GM12891 (cell line): ENCODE measurements around the gene LIMA1.
"Not testable (repeated sequence)": the region's sequence is repeated elsewhere in the genome, so short reads cannot be mapped to it uniquely, and the experiment has no call there.

Experiments used
- DNase-seq: peaks from one replicate; pipeline ENCODE4 v3.0.0; 2011; ENCODE audit warnings: low spot score; ENCODE audit not compliant: insufficient read length
- FAIRE-seq: peaks from 2 replicates; lab custom pipeline; 2011; peaks lifted over from hg19 to GRCh38; lab: Jason Lieb, UNC
- PAX5 ChIP-seq: IDR thresholded peaks from 2 replicates; pipeline ENCODE4 v1.6.1; 2011; ENCODE audit warnings: low read length, moderate library complexity, mild to moderate bottlenecking; ENCODE audit not compliant: insufficient read depth, severe bottlenecking
- POLR2A ChIP-seq: IDR thresholded peaks from 2 replicates; pipeline ENCODE4 v1.6.1; 2011; ENCODE audit warnings: low read depth, low read length, control low read depth
- POLR2AphosphoS5 ChIP-seq: IDR thresholded peaks from 2 replicates; pipeline ENCODE4 v1.6.1; 2011; ENCODE audit warnings: low read depth, low read length, control low read depth
- POU2F2 ChIP-seq: IDR thresholded peaks from 2 replicates; pipeline ENCODE4 v1.6.1; 2011; ENCODE audit warnings: low read depth, mild to moderate bottlenecking, control low read depth, low read length, moderate library complexity
- SPI1 ChIP-seq: IDR thresholded peaks from 2 replicates; pipeline ENCODE4 v1.6.1; 2011; ENCODE audit warnings: low read depth, low read length, control low read depth
- TAF1 ChIP-seq: IDR thresholded peaks from 2 replicates; pipeline ENCODE4 v1.6.1; 2011; ENCODE audit warnings: low read depth, low read length, control low read depth

LIMA1 gene

GRCh38 chr12:50174971-50175715 lies 108.2 kb downstream of the LIMA1 start:
- TF ChIP-seq PAX5 (no peak), SPI1 (no peak), POLR2A (no peak), TAF1 (no peak)
- FAIRE-seq, result no peak
- no peak for DNase-seq

- peak; percentile 63 for TF ChIP-seq POLR2A
- TF ChIP-seq SPI1, result peak; percentile 65
- no peak for TF ChIP-seq TAF1
- DNase-seq (peak; percentile 98), FAIRE-seq (peak; percentile 91)
Observed at GRCh38 chr12:50167049-50167828, 116.1 kb downstream of the LIMA1 start, which contains the start of gene CERS5. Gene CERS5 (minus strand): TSS chr12:50167369. CDS start chr12:50167297, 72 bp downstream.

- TF ChIP-seq SPI1, result 0 out of 2 replicates have a peak, but pooled peaks have one; percentile 22
- no peak for TF ChIP-seq POU2F2
- TF ChIP-seq PAX5, result no peak
- DNase-seq (no peak), FAIRE-seq (no peak)
Observed at GRCh38 chr12:50166799-50167048, 116.6 kb downstream of the LIMA1 start.

- DNase-seq (no peak), FAIRE-seq (no peak)
- TF ChIP-seq POU2F2 (no peak), POLR2AphosphoS5 (no peak), PAX5 (no peak), POLR2A (no peak), SPI1 (no peak), TAF1 (no peak)
Observed at GRCh38 chr12:50164963-50165362, 118.4 kb downstream of the LIMA1 start.

- DNase-seq (no peak), FAIRE-seq (no peak)
- TF ChIP-seq SPI1, result no peak
- no peak for TF ChIP-seq POU2F2
- no peak for TF ChIP-seq POLR2A
- TF ChIP-seq POLR2AphosphoS5, result no peak
- TF ChIP-seq PAX5, result no peak
- TF ChIP-seq TAF1, result no peak
Observed at GRCh38 chr12:50162230-50162629, 121.1 kb downstream of the LIMA1 start.

GRCh38 chr12:50160643-50161042 lies 122.7 kb downstream of the LIMA1 start:
- TF ChIP-seq PAX5, result no peak
- TF ChIP-seq POU2F2, result no peak
- no peak for TF ChIP-seq TAF1
- TF ChIP-seq POLR2AphosphoS5, result no peak
- TF ChIP-seq SPI1, result no peak
- TF ChIP-seq POLR2A, result no peak
- no peak for FAIRE-seq
- DNase-seq, result no peak

- DNase-seq, result no peak
- no peak for FAIRE-seq
- no peak for TF ChIP-seq PAX5
- no peak for TF ChIP-seq TAF1
- TF ChIP-seq POU2F2, result no peak
- no peak for TF ChIP-seq SPI1
- no peak for TF ChIP-seq POLR2AphosphoS5
- TF ChIP-seq POLR2A, result no peak
Observed at GRCh38 chr12:50157259-50157658, 126.1 kb downstream of the LIMA1 start.

- no peak for DNase-seq
- TF ChIP-seq TAF1 (no peak), POLR2AphosphoS5 (no peak), PAX5 (no peak), SPI1 (no peak), POU2F2 (no peak), POLR2A (no peak)
- FAIRE-seq, result no peak
Observed at GRCh38 chr12:50156641-50157040, 126.7 kb downstream of the LIMA1 start.

GRCh38 chr12:50154947-50155346 lies 128.4 kb downstream of the LIMA1 start:
- not testable (repeated sequence) for DNase-seq, FAIRE-seq

GRCh38 chr12:50151047-50151687 lies 132.2 kb downstream of the LIMA1 start:
- TF ChIP-seq SPI1 (no peak), POU2F2 (no peak), POLR2AphosphoS5 (no peak), TAF1 (no peak), POLR2A (no peak), PAX5 (no peak)
- DNase-seq, result no peak
- no peak for FAIRE-seq
